Testis (tissue), 3 donors: ENCODE results near the gene AKR1C3. TPM values are rescaled to one million over a fixed set of nuclear protein-coding genes. Genes with fewer than 3 reads are reported as not detected.
"Not testable (repeated sequence)": the region's sequence is repeated elsewhere in the genome, so short reads cannot be mapped to it uniquely, and the experiment has no call there.

Experiments used
- DNase-seq: peaks from one replicate; pipeline ENCODE4 v3.0.0-alpha.2; 2019
- H3K27ac ChIP-seq, 2 donors: fragments of 200-600 bp; sonication (generic); one replicate each; pipeline ENCODE4 v1.5.1; 2019
- H3K27me3 ChIP-seq: fragments of 200-600 bp; sonication (generic); one replicate; pipeline ENCODE4 v1.5.1; 2019
- H3K36me3 ChIP-seq: fragments of 200-600 bp; sonication (generic); one replicate; pipeline ENCODE4 v1.5.1; 2017; ENCODE audit warnings: low read depth; ENCODE audit errors: missing control alignments
- H3K4me1 ChIP-seq: fragments of 200-600 bp; sonication (generic); one replicate; pipeline ENCODE4 v1.5.1; 2019
- H3K4me3 ChIP-seq, 2 donors: fragments of 200-600 bp; sonication (generic); one replicate each; pipeline ENCODE4 v1.5.1; 2017 to 2019
- H3K9me3 ChIP-seq: fragments of 200-600 bp; sonication (generic); one replicate; pipeline ENCODE4 v1.5.1; 2017
- POLR2A ChIP-seq: fragments of 450-650 bp; IDR thresholded peaks from one replicate; pipeline ENCODE4 v1.6.1; 2017; ENCODE audit warnings: antibody characterized with exemption, mild to moderate bottlenecking, moderate library complexity
- WGBS, 2 donors: methylation state at CpG; one replicate each; pipeline ENCODE4 v1.1.5; 2018; 5-methylcytosine and 5-hydroxymethylcytosine counted together
- intact Hi-C: fragments of 100-400 bp; cut with DNase I; formaldehyde crosslinking; loops from one replicate; pipeline ENCODE4 v1.15.1; 2023; ENCODE audit warnings: low total_unique reads
- polyA plus RNA-seq: library from polyadenylated mRNA; stranded (reverse); fragments of 350-450 nt; fragmentation: Illumina TruSeq; extraction: RNeasy Lipid Tissue Mini Kit (QIAGEN cat#74804); gene quantifications from one replicate; pipeline ENCODE4 v1.2.3, GENCODE V29; 2014; ENCODE audit warnings: low read depth, low replicate concordance; ENCODE audit not compliant: insufficient read depth
- total RNA-seq, 2 donors: library from RNA; depleted of rRNA; stranded (reverse); fragments of >200 nt; gene quantifications; one replicate each; pipeline ENCODE4 v1.2.3, GENCODE V29; 2016
- TF ChIP-seq, protein P1 (sequence below), 3 experiments: fragments of 450-650 bp in 2 of 3; fragments of 200-600 bp in 1 of 3; sonication (generic) in 1 of 3; IDR thresholded peaks; one replicate each; pipeline ENCODE4 v1.5.1; 2016 to 2019; ENCODE audit warnings: antibody characterized with exemption in 3 of 3, mild to moderate bottlenecking in 2 of 3, moderate library complexity in 1 of 3

Gene AKR1C3
- total and polyA plus RNA-seq, 3 donors from 2014 or later, result 15.2 to 21.2 (median 15.6) TPM

DNA sequence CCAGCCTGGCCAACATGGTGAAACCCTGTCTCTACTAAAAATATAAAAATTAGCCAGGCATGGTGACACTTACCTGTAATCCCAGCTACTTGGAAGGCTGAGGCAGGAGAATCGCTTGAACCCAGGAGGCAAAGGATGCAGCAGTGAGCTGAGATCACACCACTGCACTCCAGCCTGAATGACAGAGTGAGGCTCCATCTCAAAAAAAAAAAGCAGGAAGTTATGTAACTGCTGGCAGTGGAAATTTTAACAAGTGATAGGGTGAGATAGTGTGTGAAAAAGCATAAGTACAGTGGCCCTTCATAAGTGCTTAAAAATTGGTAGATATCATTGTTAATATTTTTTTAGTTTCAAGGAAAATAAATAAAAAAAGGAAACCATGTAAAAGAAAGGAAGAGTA, 12.3 kb downstream of the AKR1C3 start:
- no peak for DNase-seq
- H3K27me3 ChIP-seq, result no peaks in the 10 kb centered on the region
- H3K36me3 ChIP-seq, result no peaks in the 10 kb centered on the region
- H3K4me3 ChIP-seq, result no peak overlapping the region
- no peaks in the 10 kb centered on the region for H3K4me1 ChIP-seq
- intact Hi-C loops, result no loop called here
- H3K27ac ChIP-seq, result no peak overlapping the region
- no peak for TF ChIP-seq POLR2A
- TF ChIP-seq, protein P1, sequence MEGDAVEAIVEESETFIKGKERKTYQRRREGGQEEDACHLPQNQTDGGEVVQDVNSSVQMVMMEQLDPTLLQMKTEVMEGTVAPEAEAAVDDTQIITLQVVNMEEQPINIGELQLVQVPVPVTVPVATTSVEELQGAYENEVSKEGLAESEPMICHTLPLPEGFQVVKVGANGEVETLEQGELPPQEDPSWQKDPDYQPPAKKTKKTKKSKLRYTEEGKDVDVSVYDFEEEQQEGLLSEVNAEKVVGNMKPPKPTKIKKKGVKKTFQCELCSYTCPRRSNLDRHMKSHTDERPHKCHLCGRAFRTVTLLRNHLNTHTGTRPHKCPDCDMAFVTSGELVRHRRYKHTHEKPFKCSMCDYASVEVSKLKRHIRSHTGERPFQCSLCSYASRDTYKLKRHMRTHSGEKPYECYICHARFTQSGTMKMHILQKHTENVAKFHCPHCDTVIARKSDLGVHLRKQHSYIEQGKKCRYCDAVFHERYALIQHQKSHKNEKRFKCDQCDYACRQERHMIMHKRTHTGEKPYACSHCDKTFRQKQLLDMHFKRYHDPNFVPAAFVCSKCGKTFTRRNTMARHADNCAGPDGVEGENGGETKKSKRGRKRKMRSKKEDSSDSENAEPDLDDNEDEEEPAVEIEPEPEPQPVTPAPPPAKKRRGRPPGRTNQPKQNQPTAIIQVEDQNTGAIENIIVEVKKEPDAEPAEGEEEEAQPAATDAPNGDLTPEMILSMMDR (IDR thresholded peaks at IDR 0.05), result no peak
- H3K9me3 ChIP-seq, result no peaks in the 10 kb centered on the region
- whole genome bisulfite sequencing, 2 donors, result 86 to 96% methylated on average over 1 of the region's 1 CpG

DNA sequence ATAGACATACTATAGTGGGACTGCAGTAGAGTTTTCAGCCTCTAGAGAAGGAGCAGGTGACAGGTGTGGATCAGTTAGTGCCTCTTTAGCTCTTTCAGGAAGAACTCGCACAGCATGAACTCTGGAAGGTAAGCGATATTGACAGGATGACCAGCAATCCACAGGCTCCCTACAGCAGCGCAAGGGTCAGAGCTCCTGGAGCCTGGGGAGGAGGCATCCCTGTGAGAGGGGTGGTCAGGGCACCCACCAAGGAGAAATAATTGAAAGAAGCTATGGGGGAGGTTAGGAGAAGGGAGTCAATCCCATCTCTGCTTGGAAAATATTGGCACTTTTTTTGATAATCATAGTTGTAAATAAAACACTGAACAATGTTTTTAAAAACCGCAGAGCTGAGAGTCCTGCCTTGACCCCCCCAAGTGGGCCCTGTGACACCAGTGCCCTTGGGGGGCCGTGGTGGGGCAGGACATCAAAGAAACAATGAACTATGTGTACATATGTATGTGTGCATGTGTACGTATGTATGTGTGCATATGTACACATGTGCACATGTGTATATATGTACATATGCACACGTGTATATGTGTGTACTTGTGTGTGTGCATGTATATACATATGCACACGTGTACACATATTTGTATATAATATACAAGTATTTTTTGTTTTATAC, 13.8 kb downstream of the AKR1C3 start:
- Histone ChIP-seq H3K4me1 (no peaks in the 10 kb centered on the region), H3K27me3 (no peaks in the 10 kb centered on the region), H3K36me3 (no peaks in the 10 kb centered on the region), H3K9me3 (no peaks in the 10 kb centered on the region), H3K4me3 (no peak overlapping the region), H3K27ac (no peak overlapping the region)
- TF ChIP-seq POLR2A, result no peak
- TF ChIP-seq, protein P1 (IDR thresholded peaks at IDR 0.05), result no peak
- 63 to 68% methylated on average over 8 of the region's 8 CpGs for WGBS, 2 donors
- intact Hi-C loops, result no loop called here
- no peak for DNase-seq

DNA sequence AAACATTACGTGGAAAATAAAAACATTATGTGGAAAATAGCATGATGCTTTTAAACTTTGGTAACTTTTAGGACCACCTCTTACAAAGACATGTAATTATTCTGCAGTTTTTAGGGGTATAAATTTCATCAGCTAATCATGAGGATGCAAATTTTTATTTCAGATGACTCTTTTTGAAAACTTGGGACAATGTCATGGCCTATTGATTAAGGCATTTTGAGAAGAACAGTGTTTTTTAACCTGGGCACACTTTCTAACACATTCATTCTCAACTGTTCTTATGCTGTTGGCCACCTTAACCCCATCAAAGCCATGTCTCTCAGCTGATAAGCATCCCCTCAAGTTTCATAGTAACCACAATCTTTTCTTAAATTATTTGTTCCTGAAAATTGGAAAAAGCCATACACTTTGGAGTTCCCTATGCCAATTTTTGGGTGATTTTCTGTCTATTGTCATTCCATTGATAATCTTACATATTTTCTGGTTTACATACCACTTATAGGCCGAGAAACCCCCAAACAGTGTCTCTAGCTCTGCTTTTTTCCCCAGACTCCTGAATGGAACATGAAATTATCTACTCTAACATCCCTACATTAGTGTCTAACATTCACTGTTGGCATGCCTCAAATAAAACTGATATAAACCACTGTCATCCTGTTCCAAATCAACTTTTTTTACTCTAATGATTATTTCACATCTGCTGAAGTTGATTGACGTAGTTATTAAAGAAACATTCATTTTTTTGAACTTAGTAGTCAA, 14.6 kb downstream of the AKR1C3 start:
- Histone ChIP-seq H3K4me1 (no peaks in the 10 kb centered on the region), H3K27ac (no peak overlapping the region), H3K4me3 (no peak overlapping the region), H3K27me3 (no peaks in the 10 kb centered on the region), H3K36me3 (no peaks in the 10 kb centered on the region), H3K9me3 (no peaks in the 10 kb centered on the region)
- intact Hi-C loops, result no loop called here
- DNase-seq, result no peak
- TF ChIP-seq, protein P1 (IDR thresholded peaks at IDR 0.05), result no peak
- 42 to 72% methylated on average over 3 of the region's 3 CpGs for WGBS, 2 donors

DNA sequence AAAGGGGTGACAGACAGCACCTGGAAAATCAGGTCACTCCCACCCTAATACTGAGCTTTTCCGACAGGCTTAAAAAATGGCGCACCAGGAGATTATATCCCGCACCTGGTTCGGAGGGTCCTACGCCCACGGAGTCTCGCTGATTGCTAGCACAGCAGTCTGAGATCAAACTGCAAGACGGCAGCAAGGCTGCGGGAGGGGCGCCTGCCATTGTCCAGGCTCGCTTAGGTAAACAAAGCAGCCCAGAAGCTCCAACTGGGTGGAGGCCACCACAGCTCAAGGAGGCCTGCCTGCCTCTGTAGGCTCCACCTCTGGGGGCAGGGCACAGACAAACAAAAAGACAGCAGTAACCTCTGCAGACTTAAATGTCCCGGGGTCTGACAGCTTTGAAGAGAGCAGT, 15.6 kb downstream of the AKR1C3 start:
- H3K36me3 ChIP-seq, DNase-seq, H3K27me3 ChIP-seq, H3K9me3 ChIP-seq, H3K4me3 ChIP-seq, intact Hi-C loops, H3K4me1 ChIP-seq, H3K27ac ChIP-seq: not testable (repeated sequence)
- WGBS, 2 donors, result 90 to 92% methylated on average over 5 to 12 of the region's 12 CpGs

DNA sequence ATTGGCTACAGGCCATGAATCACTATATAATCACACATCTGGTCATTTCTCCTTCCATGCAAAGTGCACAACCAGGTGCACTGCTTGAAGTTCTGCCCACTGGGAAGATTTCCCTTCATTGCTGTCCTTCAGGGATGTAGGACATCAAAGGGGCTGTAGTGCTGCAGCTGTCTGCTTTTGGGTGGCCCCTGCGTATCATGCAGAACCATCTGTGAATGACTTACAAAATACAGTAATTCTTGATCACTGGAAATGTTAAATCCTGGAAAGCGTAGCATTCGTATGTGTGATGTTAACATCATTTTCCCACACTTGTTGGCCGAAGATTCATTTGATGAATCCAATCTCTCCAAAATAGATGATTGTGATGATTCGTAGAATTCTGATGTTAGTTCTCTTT, 22.4 kb downstream of the AKR1C3 start:
- intact Hi-C loops, result no loop called here
- no peak overlapping the region for H3K27ac ChIP-seq
- H3K4me3 ChIP-seq, result no peak overlapping the region
- no peaks in the 10 kb centered on the region for H3K36me3 ChIP-seq
- no peaks in the 10 kb centered on the region for H3K4me1 ChIP-seq
- no peak for DNase-seq
- 82 to 92% methylated on average over 5 of the region's 5 CpGs for WGBS, 2 donors
- H3K9me3 ChIP-seq, result no peaks in the 10 kb centered on the region
- no peaks in the 10 kb centered on the region for H3K27me3 ChIP-seq
- no peak for TF ChIP-seq POLR2A
- TF ChIP-seq, protein P1 (IDR thresholded peaks at IDR 0.05), result no peak
